PC-9 (cell line): ENCODE measurements around the gene GPR26. TPM values are rescaled to one million over a fixed set of nuclear protein-coding genes. Genes with fewer than 3 reads are reported as not detected.

Experiments
- BruUV-seq: library from RNA; stranded (reverse); fragments of 400-500 nt; replicated peaks from 2 replicates; lab custom pipeline; 2021; lab: Mats Ljungman, UMichigan
- CTCF ChIA-PET: fragments of 300-600 bp; sonication (Branson Sonifier 250); formaldehyde crosslinking; loops from one replicate; lab custom pipeline; 2022; ENCODE audit warnings: antibody characterized with exemption; lab: Charles Lee
- POLR2A ChIA-PET: fragments of 300-600 bp; sonication (Branson Sonifier 250); formaldehyde crosslinking; loops from one replicate; lab custom pipeline; 2022; ENCODE audit warnings: antibody characterized with exemption; ENCODE audit not compliant: unreplicated experiment; lab: Charles Lee
- DNase-seq, 2 experiments: peaks; one replicate each; pipeline versions ENCODE4 v3.0.0 to v3.0.0-alpha.2; 2015 to 2022; ENCODE audit warnings: mixed read lengths in 1 of 2
- H2AFZ ChIP-seq: fragments of 200-600 bp; sonication (generic); 2 replicates; pipeline ENCODE4 v1.8.1; 2017; ENCODE audit warnings: antibody characterized with exemption
- H3F3A ChIP-seq: fragments of 200-600 bp; sonication (generic); 2 replicates; pipeline ENCODE4 v1.8.1; 2017; ENCODE audit warnings: antibody characterized with exemption, mild to moderate bottlenecking, low read depth; ENCODE audit not compliant: insufficient read depth
- H3K27ac ChIP-seq: fragments of 200-600 bp; sonication (generic); 2 replicates; pipeline ENCODE4 v1.6.1; 2016; ENCODE audit warnings: mixed run types
- H3K27me3 ChIP-seq: fragments of 200-600 bp; sonication (generic); 2 replicates; pipeline ENCODE4 v1.6.1; 2016; ENCODE audit warnings: low read depth, mixed run types; ENCODE audit not compliant: insufficient read depth
- H3K36me3 ChIP-seq: fragments of 200-600 bp; sonication (generic); 2 replicates; pipeline ENCODE4 v1.6.1; 2016; ENCODE audit warnings: low read depth, mixed run types
- H3K4me1 ChIP-seq: fragments of 200-600 bp; sonication (generic); replicated peaks from 2 replicates; pipeline ENCODE4 v1.6.1; 2016; ENCODE audit warnings: mixed run types; ENCODE audit not compliant: insufficient read depth
- H3K4me2 ChIP-seq: fragments of 200-600 bp; sonication (generic); 2 replicates; pipeline ENCODE4 v1.6.1; 2017; ENCODE audit warnings: mixed run types
- H3K4me3 ChIP-seq: fragments of 200-600 bp; sonication (generic); 2 replicates; pipeline ENCODE4 v1.6.1; 2016; ENCODE audit warnings: mixed run types
- H3K79me2 ChIP-seq: fragments of 200-600 bp; sonication (generic); 2 replicates; pipeline ENCODE4 v1.6.1; 2017; ENCODE audit warnings: low read depth, mixed run types
- H3K9me2 ChIP-seq: fragments of 200-600 bp; sonication (generic); 2 replicates; pipeline ENCODE4 v1.8.1; 2017; ENCODE audit warnings: mild to moderate bottlenecking; ENCODE audit not compliant: insufficient read depth
- H3K9me3 ChIP-seq: fragments of 200-600 bp; sonication (generic); 2 replicates; pipeline ENCODE4 v1.8.1; 2016; ENCODE audit warnings: low read depth; ENCODE audit not compliant: insufficient read depth
- H4K20me1 ChIP-seq: fragments of 200-600 bp; sonication (generic); 2 replicates; pipeline ENCODE4 v1.8.1; 2017; ENCODE audit not compliant: insufficient read depth
- EZH2 ChIP-seq: fragments of 200-600 bp; sonication (generic); IDR thresholded peaks from 2 replicates; pipeline ENCODE4 v1.8.0; 2017; ENCODE audit warnings: antibody characterized with exemption, low read depth
- intact Hi-C: fragments of 100-400 bp; cut with micrococcal nuclease; formaldehyde crosslinking; loops from one replicate; pipeline ENCODE4 v1.10.0; 2022; ENCODE audit not compliant: unreplicated experiment
- total RNA-seq: library from RNA; stranded (reverse); gene quantifications from 2 replicates; pipeline ENCODE4 v1.2.3, GENCODE V29; 2021
- TF ChIP-seq, protein P1 (sequence below): fragments of 200-600 bp; sonication (generic); conservative IDR thresholded peaks from 2 replicates; pipeline ENCODE4 v1.6.1; 2017; ENCODE audit warnings: mixed run types, antibody characterized with exemption, mild to moderate bottlenecking, moderate library complexity

GPR26 gene
- total RNA-seq, 1 experiment from 2014 or later = not detected

DNA sequence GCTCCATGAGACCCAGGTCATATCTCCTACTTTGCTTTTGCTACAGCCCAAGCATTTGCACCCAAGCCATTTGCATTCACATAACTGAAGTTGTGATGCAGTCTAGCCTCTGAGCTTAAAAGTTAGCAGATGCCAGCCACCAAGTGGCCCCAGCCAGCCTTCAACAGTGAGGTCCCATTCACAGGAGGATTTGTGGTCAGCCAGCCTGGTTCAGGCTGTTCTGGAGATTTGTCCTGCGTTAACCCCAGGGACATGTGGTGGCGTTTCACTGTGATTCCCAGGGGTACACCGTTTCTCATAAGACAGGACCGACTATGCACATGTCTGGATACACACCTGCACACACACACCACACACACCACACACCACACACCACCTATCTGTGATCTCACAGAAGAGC is 51.2 kb downstream of the GPR26 start:
- CTCF ChIA-PET = no interaction called here
- no peaks in the 10 kb centered on the region for H3K9me2 ChIP-seq
- H2AFZ ChIP-seq = no peak overlapping the region
- no peaks in the 10 kb centered on the region for H4K20me1 ChIP-seq
- H3K79me2 ChIP-seq = no peaks in the 10 kb centered on the region
- H3K4me3 ChIP-seq = no peak overlapping the region
- no peak overlapping the region for H3K4me2 ChIP-seq
- intact Hi-C loops = no loop called here
- TF ChIP-seq, protein P1, sequence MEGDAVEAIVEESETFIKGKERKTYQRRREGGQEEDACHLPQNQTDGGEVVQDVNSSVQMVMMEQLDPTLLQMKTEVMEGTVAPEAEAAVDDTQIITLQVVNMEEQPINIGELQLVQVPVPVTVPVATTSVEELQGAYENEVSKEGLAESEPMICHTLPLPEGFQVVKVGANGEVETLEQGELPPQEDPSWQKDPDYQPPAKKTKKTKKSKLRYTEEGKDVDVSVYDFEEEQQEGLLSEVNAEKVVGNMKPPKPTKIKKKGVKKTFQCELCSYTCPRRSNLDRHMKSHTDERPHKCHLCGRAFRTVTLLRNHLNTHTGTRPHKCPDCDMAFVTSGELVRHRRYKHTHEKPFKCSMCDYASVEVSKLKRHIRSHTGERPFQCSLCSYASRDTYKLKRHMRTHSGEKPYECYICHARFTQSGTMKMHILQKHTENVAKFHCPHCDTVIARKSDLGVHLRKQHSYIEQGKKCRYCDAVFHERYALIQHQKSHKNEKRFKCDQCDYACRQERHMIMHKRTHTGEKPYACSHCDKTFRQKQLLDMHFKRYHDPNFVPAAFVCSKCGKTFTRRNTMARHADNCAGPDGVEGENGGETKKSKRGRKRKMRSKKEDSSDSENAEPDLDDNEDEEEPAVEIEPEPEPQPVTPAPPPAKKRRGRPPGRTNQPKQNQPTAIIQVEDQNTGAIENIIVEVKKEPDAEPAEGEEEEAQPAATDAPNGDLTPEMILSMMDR = no peak
- TF ChIP-seq EZH2 = no peak
- POLR2A ChIA-PET = no interaction called here
- no peak overlapping the region for H3K27ac ChIP-seq
- BruUV-seq = no TSS peak
- no peaks in the 10 kb centered on the region for H3K36me3 ChIP-seq
- no peaks in the 10 kb centered on the region for H3K4me1 ChIP-seq
- H3K9me3 ChIP-seq = no peaks in the 10 kb centered on the region
- H3F3A ChIP-seq = no peaks in the 10 kb centered on the region
- no peak for DNase-seq
- no peaks in the 10 kb centered on the region for H3K27me3 ChIP-seq

DNA sequence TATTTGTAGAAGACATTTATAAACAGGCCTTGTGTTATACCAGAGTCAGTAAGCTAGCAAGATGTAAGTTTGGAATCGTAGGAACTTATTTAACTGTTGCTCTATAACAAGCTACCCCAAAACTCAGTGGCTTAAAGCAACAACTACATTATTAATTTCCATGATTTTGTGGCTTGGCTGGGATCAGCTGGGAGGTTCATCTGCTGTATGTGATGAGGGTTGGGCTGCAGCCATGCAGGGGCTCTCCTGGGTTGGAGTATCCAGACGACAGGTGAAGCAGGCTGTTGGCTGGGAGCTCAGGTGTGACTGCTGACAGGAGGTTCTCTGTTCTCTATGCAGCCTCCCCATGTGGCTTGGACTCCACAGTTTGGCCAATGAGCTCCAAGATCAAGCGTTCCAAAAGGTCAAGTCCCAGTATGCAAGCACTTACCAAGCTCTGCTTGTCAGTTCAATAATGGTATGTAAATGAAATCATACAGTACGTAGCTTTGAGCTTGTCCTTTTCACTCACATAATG is 52.4 kb downstream of the GPR26 start:
- Histone ChIP-seq H3K27me3 (no peaks in the 10 kb centered on the region), H3K4me3 (no peak overlapping the region), H3K79me2 (no peaks in the 10 kb centered on the region), H2AFZ (no peak overlapping the region), H3K9me3 (no peaks in the 10 kb centered on the region), H3K36me3 (no peaks in the 10 kb centered on the region), H3K9me2 (no peaks in the 10 kb centered on the region), H3K4me1 (no peaks in the 10 kb centered on the region), H3F3A (no peaks in the 10 kb centered on the region), H3K4me2 (no peak overlapping the region), H3K27ac (no peak overlapping the region), H4K20me1 (no peaks in the 10 kb centered on the region)
- ChIA-PET CTCF (no interaction called here), POLR2A (no interaction called here)
- TF ChIP-seq, protein P1 = no peak
- TF ChIP-seq EZH2 = no peak
- intact Hi-C loops = no loop called here
- no peak for DNase-seq
- BruUV-seq = no TSS peak

DNA sequence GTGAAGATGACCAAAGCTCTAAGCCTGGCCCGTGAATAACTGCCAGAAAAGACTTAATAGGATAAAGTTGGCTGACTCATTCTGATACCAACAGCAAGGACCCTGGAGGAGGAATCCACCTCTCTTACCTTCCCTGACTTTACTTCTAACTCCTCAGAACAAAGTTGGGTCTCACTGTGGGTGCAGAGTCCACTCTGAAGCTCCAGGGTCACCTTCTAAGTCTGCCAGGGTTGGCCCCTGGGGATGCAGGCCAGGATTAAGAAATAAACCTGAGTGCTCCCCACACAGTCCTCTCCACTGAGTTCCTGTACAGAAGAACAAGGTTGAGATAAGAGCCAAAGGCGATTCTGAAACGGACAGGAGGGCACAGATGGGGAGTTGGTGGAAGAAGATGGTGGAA is 54.4 kb downstream of the GPR26 start:
- TF ChIP-seq, protein P1 = no peak
- TF ChIP-seq EZH2 = no peak
- H3K27me3 ChIP-seq = peaks cover 10% of the 10 kb centered on the region; the same call in 1 of the 2 replicates

More for the DNA sequence above, 54.4 kb downstream of the GPR26 start:
- Histone ChIP-seq H3K9me2 (no peaks in the 10 kb centered on the region), H3F3A (no peaks in the 10 kb centered on the region), H3K79me2 (no peaks in the 10 kb centered on the region), H2AFZ (no peak overlapping the region), H3K4me1 (no peaks in the 10 kb centered on the region), H4K20me1 (no peaks in the 10 kb centered on the region), H3K4me2 (no peak overlapping the region), H3K4me3 (no peak overlapping the region), H3K27ac (no peak overlapping the region), H3K36me3 (no peaks in the 10 kb centered on the region), H3K9me3 (no peaks in the 10 kb centered on the region)
- intact Hi-C loops = no loop called here
- ChIA-PET POLR2A (no interaction called here), CTCF (no interaction called here)
- DNase-seq = no peak
- BruUV-seq = no TSS peak
